A204.1 (cell line): Measurements from ENCODE around the gene RCVRN.

Experiments
- FAIRE-seq: peaks from 2 replicates; lab custom pipeline; 2012; peaks lifted over from hg19 to GRCh38; lab: Jason Lieb, UNC

The RCVRN gene

DNA sequence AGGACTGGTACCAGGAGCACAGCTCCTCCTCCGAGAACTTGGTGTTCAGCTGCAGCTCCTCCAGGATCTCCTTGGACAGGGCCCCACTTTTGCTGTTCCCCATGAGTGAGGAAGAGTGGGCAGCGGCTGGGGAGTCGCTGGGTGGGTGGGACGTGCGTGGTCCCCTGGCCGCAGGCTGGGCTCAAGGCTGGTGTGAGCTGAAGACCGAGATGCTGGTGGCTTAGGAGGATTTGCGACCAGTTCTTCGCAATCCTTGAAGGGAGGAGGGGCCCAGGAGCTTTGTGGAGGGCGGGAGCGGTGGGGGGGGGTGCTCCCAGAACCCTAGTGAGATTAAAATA is at the start of gene RCVRN:
Gene RCVRN, minus strand, starts transcription at position 194 of the 338 bp plus-strand sequence. Its CDS starts 91 bp downstream, at position 103.
- no peak for FAIRE-seq

DNA sequence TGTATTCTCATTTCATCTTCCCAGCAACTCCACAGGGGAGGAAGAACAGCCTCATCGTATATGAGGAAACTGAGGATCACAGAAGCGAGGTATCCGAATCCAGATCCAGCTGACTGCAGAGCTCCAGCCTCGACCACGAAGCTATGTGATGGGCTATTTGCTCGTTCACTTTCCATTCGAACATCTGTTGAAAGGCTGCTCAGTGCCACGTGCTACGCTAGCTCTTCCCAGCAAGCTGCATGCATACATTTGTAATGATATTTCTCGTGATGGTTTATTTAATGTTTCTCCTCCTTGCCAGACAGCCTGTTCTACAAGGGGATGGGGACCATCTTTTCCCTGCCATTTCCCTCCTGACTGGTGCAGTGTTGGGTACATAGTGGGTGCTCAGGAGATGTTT is 48.4 kb upstream of the RCVRN start:
- no peak for FAIRE-seq

DNA sequence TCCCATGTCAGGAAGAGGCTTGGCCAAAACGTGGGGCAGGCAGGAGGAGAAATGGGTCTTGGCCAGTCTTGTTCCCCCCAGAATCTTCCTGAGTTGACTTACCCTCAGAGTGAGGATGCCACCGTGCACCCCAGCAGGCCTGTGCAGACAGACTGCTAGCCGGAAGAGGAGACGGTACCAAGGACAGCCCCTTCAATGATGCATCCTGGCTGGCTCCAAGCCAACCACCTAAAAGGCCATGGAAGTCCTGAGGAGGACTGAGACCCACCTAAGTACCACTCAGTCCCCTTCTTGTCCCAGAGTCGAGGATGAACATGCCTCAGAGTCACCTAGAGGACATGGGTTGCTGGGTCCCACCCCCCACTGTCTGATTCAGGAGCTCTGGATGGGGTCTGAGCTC is 46.7 kb upstream of the RCVRN start:
- FAIRE-seq: no peak

DNA sequence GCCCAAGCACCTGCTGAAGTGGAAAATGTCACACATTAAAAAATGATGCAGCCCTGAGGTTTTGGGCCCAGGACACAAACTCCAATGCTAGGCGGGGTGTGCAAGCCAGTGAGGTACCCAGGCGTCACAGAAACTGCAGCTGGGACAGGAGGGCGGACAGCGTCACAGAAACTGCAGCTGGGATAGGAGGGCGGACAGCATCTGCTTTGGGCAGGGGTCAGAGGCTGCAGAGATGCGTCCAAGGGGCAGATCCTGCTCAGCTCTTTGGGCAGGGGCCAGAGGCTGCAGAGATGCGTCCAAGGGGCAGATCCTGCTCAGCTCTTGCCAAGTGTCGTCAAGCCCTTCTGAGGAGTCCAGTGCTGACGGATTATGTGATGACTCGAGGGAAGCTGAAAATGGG is 43.9 kb upstream of the RCVRN start:
- no peak for FAIRE-seq

DNA sequence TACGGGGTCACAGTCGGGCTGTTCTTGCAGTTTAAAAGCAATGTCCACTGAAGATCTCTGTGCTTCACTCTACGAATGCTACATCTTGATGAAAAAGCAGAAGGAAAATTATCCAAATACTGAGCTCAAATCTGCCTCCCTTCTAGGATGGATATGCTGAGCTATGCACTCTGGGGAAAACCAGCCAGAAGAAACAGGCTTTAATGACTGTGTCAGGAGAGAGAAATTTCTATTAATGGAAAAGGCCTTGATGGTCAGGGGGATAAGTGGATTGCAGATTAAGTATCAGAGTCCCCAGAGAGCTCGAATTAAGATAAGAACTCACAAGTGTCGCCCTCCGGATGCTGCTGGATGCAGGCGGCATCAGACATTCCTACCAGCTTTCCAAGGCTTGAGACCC is 39.6 kb upstream of the RCVRN start:
- no peak for FAIRE-seq

DNA sequence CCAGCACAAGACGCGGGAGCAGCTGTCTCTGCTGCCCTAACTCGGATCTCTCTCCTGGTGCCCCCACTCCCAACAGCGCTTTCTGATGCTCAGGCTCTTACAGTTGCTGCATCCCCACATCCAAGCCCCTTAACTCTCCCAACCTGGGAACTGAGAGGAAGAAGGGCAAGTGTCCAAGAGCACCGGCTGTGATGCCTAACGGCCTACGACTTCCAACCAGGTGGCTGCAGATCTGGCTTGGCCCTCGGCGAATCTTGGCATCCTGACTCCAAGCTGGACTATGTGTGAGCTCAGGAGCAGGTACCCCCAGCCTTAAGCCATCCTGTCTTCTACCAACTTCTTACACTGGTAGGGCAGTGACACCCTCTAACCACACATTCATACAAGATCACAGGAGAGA is 38.3 kb upstream of the RCVRN start:
- no peak for FAIRE-seq

DNA sequence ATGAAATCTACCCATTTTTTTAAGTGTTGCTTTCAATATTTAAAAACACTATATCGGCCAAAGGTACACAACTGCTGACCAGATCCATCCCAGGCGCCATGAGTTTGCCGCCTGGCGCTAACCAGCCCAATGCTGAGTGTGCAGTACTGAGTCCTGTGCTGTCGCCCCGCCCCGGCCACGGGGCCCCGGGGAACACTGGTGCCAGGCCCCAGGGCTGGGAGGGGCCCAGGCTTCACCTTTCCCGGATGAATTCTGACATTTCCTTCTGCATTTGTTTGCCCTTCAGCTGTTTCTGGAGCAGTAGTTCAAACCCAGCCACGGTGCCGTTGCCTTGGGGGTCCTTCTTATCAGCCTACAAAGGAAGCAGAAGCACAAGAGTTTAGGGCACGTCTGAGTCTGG is 37.8 kb upstream of the RCVRN start:
- no peak for FAIRE-seq

DNA sequence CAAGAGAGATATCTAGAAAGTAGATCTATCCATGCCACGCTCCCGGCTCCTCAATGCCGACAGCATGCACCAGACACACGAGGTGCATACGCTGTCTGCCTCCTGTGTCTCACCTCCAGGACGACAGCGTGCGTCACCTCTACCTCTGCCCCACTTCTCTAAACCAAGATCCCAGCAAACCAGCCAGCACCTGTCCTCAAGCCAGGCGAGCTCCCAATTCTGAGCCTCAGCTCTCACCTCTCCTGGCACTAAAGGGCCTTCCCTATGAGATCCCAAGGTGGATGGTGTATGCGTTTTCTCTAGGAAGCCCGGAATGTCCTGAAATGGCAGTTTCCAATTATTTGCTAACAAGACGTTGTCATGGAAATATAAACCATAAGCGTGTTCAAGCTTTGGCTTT is 36.2 kb upstream of the RCVRN start:
- FAIRE-seq: no peak

DNA sequence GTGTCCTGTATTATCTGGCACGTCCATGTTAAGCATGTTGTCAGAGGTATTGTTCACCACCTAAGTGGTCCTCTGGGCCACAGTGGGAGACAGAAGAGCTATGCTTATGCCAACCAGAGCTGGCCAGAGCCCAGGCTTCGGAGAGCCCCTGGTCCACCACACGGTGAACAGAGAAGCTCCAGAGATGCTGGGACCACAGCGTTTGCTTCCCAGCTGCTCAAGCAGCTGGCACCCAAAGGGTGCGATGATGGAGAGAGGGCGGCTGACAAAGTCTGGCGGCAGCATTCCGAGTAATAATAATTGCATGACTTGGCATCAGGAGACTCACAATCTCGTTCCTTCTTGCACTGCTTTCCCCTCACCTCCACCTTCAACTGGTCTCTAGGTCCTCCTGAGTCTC is 35.8 kb upstream of the RCVRN start:
- FAIRE-seq: no peak

DNA sequence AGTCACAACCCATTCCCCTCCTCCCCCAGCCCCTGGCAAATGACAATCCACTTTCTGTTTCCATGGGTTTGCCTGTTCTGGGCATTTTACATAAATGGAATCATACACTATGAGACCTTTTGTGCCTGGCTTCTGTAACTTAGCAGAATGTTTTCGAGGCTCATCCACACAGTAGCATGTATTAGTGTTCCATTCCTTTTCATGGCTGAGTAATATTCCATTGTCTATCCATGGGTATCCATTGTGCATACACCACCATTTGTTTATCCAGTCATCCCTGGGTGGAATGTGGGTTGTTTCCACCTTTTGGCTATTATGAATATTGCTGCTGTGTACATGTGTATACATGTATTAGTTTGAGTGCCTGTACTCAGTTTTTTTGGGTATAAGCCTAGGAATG is 33.7 kb upstream of the RCVRN start:
- no peak for FAIRE-seq

DNA sequence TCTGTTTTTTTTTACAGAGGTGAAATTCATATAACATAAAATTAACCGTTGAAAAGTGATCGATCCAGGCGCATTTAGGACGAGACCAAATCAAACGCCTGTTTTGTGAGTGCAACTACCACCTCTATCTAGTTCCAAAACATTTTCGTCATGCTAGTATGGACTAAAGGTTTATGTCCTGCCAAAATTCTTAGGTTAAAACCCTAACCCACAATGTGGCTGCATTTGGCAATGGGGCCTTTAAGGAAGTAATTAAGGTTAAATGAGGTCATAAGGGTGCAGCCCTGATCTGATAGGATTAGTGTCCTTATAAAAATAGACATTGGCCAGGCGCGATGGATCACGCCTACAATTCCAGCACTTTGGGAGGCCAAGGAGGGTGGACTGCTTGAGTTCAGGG is 32.8 kb upstream of the RCVRN start:
- FAIRE-seq: no peak

DNA sequence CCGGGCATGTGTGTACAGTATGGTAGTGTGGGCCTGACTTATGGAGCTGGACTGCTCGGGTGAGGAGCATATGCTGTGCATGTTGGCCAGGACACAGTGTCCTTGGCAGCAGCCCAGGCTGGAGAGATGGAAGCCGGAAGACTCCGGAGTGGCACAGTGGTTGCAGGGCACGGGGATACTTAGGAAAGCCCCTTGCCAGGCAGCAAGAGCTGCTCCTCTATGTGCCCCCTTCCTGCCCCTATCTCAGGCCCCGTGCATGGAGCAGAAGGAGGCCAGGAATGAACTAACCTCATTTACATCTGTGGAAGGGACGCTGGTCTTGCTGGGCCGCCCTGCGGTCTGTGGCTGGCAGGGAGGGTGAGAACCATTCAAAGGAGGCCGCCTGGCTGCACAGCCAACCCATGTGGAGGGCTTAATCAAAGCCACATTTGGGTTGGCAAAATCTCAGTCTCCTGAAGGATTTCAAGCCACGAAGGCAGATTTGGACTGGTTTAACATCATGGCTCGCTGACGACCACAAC is 32.2 kb upstream of the RCVRN start:
- no peak for FAIRE-seq

DNA sequence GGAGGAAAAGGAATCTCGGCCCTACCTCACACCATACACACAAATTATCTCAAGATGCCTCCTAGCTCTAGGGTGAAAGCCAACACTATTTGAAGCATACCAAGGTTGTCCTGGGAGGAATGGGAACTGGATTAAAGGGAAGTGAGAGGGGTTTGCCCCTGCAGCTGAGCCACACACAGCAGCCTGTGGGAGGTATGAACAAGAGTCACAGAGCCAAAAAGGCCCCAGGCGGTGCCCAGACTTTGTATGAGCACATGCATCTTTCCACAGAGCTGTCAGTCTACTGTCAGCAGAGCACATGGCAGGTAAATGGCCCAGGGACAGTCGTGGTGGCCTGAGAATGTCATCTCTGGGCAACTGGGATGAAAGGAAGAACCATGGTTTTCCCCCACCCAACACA is 31.0 kb upstream of the RCVRN start:
- no peak for FAIRE-seq

DNA sequence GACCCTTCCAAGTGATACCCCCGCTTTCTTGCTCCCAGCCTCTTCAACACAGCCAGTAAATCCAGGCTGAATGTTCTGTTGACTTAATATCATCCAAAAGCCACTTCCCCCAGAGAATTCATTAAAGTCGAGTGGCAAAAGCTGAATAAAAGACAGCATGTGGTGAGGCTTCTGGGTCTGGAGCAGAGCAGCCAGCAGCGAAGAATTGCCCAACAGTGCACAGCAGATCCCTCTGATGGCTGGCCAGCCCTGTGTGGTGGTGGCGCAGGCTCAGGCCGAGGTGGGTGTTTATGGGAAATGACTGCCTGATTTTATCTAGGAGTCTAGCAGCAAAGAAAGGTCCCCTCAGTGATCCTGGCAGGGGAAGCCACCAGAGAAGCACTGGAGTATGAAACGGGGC is 30.3 kb upstream of the RCVRN start:
- FAIRE-seq: no peak

DNA sequence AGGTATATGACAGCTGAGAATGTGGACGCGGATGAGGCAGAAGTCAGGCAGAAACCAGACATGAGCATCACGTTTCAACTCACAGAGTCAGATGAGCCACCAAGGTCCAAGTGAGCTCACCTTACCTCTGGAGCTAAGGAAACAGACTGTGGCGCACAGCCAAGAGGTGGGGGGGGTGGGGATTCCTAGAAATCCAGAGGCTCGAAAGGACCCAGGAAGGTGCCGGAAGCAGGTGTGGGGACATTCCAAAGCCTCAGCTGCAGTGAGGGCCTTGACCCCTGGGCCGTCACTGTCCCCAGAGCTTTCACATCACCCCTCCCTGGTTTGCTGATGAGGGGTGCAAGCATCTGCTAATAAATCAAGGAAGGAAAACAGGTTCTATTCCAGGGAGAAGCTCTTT is 29.3 kb upstream of the RCVRN start:
- no peak for FAIRE-seq

DNA sequence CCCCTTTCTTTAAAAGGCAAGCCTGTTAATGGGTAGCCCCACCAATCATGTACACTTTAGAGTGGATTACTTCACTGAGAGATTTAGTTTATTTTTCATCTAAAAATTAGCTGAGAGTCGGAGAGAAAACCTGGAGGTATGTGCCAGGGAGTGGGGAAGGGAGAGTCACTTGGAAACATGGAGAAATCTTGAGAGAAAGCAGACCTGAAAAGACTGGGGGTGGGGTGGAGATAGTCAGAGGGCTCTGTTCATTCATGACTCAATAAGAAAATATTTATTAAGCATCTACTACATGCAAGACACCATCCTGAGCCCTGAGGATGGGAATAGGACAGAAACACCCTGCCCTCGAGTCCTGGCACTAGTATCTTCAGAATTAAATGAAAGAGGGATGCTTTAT is 27.4 kb upstream of the RCVRN start:
- FAIRE-seq: no peak

DNA sequence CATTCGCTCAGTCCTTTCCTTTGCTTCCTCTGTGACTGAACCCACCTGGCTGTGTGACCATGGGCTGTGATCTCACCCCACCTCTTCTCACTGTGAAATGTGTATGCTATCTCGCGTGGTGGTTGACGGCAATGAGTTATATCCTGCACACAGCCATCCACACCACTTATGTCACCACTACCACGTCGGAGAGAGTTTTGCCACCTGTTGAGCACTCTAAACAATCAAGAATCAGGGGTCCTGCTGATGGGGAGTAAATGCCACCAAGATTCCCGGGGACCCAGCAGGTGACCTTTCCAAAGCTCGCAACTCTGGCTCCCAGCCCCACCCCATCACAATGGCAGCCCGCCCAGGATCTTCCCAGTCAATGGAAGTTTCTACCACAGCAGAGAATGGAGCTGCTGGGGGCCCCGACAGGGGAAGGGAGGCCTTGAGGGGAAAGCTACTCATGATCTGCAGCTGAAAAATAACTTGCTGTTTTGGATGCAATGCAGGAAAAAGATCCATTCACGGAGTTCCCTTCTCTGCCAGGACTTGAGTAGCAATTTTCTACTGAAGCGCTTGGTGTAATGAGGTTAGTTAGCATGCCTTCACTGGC is 26.2 kb upstream of the RCVRN start:
- no peak for FAIRE-seq

DNA sequence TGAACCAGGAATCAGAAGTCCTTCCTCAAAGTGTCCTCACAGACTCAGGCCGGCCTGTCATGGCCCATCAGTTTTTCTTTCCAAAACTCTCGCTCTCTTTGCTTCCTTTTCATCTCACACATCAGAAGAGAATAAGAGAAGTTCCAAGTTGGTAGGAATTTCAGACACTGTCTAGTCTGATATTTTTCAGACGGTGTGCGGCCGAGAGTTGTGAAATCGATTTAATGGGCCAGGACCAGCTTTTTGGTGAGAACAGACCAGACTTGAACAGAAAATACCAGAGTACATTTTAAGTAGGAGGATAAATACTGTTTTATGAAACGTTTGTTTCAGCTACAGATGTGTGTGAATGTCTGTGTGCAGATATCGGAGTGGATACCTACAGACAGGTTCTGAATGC is 24.8 kb upstream of the RCVRN start:
- no peak for FAIRE-seq

DNA sequence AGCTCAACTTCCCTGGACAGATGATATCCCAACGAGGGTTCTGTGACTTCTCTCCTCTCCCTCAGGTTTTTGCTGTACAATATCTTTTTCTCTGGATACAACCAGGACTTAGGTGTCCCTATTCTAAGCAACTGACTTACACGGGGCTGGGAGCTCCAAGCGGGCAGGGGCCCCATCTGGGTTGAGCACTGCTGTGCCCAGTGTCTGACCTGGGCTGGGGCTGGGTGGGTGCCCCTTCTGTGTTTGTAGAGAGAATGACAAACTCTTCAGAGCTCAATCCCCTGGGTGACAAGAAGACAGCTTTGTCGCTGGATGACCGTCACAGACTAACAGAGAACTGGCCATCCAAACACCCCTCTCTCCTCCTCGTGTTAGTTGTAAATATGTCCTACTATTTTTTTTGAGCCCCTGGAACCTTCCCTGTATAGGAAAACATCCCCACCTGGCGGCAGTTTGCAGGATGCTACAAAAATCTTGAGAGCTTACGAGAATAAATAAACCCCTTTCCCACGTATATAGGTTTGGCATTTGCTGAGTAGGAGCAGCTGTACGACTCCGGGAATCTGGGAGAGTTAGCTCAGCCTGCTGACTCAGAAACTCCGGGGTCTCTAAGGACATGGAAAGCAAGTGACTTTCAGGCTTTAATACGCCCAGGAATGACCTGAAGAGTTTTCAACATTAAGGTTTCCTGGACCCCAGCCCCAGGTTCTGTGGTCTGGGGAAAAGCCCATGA is 23.7 kb upstream of the RCVRN start:
- FAIRE-seq: no peak

DNA sequence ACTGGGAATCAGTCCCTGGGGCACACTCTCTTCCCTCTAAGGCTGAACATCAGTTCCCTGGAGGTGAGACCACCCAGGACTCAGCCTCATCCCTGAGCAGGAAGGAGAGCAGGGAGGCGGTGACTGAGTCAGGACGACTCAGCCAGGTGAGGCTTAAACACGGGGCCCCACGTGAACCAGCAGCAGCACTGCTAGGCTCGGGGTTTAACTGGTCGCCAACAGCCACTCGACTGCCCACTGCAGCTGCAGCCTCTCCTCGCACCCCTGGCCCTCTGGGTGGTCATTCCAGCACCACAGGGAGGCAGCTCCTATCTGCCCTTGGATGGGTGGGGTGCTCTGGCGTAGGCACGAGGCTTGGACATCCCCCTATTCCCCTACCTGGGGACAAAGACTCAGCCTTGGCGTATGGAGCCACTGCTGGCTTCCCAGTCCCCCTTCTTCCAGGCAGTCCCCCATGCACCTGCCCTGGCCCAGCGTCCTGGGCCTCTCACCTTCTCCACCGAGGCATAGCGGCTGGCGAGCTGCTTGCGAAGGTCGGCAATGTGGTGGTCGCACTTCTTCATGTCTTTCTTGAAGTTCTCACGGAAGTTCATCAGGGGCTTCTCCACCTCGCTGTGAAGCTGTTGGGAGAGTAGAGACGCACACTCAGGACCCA is 21.2 kb upstream of the RCVRN start:
- no peak for FAIRE-seq

DNA sequence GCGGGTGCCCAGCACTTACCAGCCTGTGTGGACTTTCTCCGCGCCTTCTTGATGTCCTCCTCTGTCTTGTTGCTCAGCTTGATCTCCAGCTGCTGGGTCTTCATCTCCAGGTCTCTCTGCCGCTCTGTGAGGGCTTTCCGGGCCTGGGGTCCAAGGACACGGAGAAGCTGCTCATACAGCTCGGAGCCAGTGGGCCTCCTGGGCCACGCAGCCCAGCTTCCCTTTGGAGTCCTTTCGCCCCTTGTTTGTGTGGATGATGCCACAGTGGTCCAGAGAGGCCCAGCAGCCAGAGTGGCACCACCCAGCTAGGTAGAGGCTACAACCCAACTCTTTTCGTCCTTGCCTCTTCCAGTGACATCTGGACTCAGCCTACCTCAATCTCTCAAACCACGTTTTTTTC is 20.4 kb upstream of the RCVRN start:
- no peak for FAIRE-seq

DNA sequence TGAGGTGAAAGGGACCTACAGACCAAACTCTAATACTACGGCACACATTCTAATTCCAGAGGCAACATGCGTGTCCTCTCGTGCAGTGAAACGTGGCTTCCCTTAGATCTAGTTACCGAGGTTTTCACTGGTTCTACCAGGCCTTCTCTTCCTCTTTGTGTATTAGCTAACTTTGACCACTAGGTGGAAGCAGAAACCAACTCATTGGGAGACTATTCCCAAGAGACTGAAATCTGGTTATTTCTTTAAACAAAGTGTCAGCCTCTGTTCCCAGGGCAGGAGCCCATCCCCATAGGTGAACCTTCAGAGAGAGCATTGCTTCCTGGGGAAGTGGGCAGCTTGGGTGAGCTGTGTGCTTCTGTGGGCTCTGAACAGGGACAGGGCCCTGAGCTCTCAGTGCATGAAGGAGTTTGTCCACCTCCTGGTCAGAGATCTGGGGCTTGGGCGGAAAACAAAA is 19.7 kb upstream of the RCVRN start:
- FAIRE-seq: peak; percentile 93

DNA sequence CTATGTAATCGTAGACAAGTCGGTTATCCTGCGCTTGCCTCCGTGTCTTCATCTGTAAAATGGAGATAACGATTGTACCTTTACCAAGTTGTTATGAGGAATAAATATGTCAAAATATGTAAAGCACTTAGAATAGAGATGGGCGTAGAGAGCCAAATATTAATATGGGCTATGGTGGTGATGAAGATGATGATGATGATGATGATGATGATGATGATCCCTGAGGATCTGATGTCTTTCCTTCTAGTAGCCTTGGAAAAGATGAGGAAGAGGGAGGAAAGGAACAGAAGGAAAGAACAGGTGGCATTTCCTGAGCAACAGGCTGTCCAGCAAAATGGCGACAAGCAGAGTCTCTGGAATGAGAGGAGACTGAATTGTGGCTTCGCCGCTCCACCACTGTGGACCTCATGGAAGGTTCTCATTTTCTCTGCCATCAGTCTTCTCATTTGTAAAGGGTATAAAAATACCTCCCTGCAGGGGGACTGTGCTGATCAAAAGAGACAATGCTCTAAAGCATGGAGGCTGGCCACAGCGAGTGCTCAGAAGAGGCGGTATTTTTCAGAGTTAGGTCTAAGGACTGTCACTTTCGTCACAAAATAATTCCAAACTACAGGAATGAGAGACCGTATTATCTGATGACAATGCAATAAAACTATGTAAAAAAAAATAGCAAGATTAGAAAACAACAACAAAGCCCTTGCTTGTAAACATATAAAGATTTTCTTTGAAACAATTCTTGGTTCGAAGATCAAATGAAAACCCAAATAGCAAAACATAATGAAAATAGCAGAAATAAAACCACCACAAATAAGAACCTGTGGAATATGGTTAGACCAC is 17.2 kb upstream of the RCVRN start:
- no peak for FAIRE-seq
